GM12874 (cell line): ENCODE measurements around the gene CPNE5.

Source experiments
- CTCF ChIP-seq: IDR thresholded peaks from 2 replicates; pipeline ENCODE4 v1.5.1; 2011; ENCODE audit warnings: low read depth, mild to moderate bottlenecking, control low read depth, low read length, moderate library complexity; ENCODE audit not compliant: insufficient read depth

The CPNE5 gene

GRCh38 chr6:36716476-36717093 is 122.7 kb downstream of the CPNE5 start:
- no peak for TF ChIP-seq CTCF

GRCh38 chr6:36715469-36715868 is 123.8 kb downstream of the CPNE5 start:
- TF ChIP-seq CTCF: no peak

- no peak for TF ChIP-seq CTCF
These were observed 124.7 kb downstream of the CPNE5 start for GRCh38 chr6:36714511-36714910.

- no peak for TF ChIP-seq CTCF
These were observed 125.4 kb downstream of the CPNE5 start for GRCh38 chr6:36713846-36714245.

GRCh38 chr6:36712816-36713215 is 126.4 kb downstream of the CPNE5 start:
- TF ChIP-seq CTCF: no peak

GRCh38 chr6:36706339-36706738 is 132.9 kb downstream of the CPNE5 start:
- TF ChIP-seq CTCF: no peak

GRCh38 chr6:36703982-36704381 is 135.3 kb downstream of the CPNE5 start:
- no peak for TF ChIP-seq CTCF
